Measurements from ENCODE around the gene CENPF. TPM values are rescaled to one million over a fixed set of nuclear protein-coding genes. Genes with fewer than 3 reads are reported as not detected.
"Not testable (repeated sequence)": the region's sequence is repeated elsewhere in the genome, so short reads cannot be mapped to it uniquely, and the experiment has no call there.

Gene CENPF
- total RNA-seq, 1 donor from 2014 or later = 62.1 TPM

GRCh38 chr1:214603819-214604252, 841 bp downstream of the CENPF start:
- Mint-ChIP-seq H3K9me3 (ENCODE audit: low read depth) (no peaks in the 10 kb centered on the region), H3K4me3 (ENCODE audit: low read depth) (peak overlapping the region; percentile 93), H3K36me3 (ENCODE audit: insufficient read depth) (peaks cover 6% of the 10 kb centered on the region), H3K27me3 (peaks cover 2% of the 10 kb centered on the region), H3K27ac (peak overlapping the region; percentile 90), H3K4me1 (ENCODE audit: low read depth) (peaks cover 12% of the 10 kb centered on the region)
- DNase-seq (ENCODE audit: low spot score, unreplicated experiment) = no peak
- TF ChIP-seq CTCF (IDR thresholded peaks at IDR 0.05; ENCODE audit: unreplicated experiment) = no peak

- DNase-seq (ENCODE audit: low spot score, unreplicated experiment) = no peak
- peaks cover 2% of the 10 kb centered on the region for H3K27me3 Mint-ChIP-seq
- H3K36me3 Mint-ChIP-seq (ENCODE audit: insufficient read depth) = peaks cover 11% of the 10 kb centered on the region
- H3K9me3 Mint-ChIP-seq (ENCODE audit: low read depth) = peaks cover 5% of the 10 kb centered on the region
- TF ChIP-seq CTCF (IDR thresholded peaks at IDR 0.05; ENCODE audit: unreplicated experiment) = no peak
- H3K4me1 Mint-ChIP-seq (ENCODE audit: low read depth) = peaks cover 12% of the 10 kb centered on the region
- peak overlapping the region; percentile 93 for H3K4me3 Mint-ChIP-seq (ENCODE audit: low read depth)
- H3K27ac Mint-ChIP-seq = no peak overlapping the region
Measured at GRCh38 chr1:214604523-214604922, 1.5 kb downstream of the CENPF start.

GRCh38 chr1:214605484-214605883, 2.5 kb downstream of the CENPF start:
- H3K9me3 Mint-ChIP-seq (ENCODE audit: low read depth) = peaks cover 11% of the 10 kb centered on the region
- H3K36me3 Mint-ChIP-seq (ENCODE audit: insufficient read depth) = peaks cover 19% of the 10 kb centered on the region
- not testable (repeated sequence) for H3K27ac Mint-ChIP-seq; H3K27me3 Mint-ChIP-seq; DNase-seq (ENCODE audit: low spot score, unreplicated experiment); H3K4me3 Mint-ChIP-seq (ENCODE audit: low read depth)
- H3K4me1 Mint-ChIP-seq (ENCODE audit: low read depth) = peaks cover 12% of the 10 kb centered on the region

DNA sequence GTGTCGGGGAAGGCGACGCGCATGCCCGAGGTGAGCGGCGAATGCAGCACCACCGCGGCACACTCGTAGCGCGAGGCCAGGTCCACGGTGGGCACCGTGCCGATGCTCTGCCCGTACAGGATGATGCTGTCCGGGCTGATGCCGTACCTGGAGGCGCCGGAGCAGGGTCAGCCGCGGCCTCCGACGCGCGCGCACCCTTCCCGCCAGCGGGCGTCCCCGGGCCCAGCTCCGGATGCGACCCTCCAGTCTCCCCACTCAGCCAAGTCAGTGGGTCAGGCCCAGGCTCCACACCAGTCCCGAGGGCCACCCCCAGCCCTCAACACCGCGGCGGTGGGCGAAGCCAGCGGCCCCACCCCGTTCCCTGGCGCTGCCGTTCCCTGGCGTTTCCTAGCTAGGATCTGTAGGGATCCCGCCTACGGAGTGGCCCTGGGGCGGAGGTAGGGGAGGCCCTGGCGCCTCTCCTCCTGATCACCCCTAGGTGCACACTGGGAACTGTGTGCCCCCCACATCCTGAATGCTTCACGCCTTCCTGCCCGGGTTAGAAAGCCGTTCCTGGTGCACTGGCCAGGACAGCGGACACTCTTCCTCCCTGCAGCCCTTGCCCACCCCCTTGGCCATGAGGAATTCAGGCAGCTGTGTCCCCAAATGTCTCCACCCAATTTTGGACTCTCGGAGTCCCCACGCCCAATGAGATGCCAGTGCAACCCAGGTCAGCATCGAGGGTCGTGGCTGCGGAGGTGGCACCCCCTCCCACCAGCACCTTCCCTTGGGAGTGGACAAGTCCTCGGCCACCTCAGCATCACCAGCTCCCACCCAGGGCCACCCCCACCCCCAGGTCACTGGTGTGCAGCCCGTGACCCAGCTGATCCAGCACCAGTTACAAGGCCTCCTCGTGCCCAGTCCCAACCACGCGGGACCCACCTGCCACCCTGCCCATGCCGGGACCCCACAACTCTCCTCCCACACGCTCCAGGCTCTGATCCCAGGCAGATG, 3.2 kb downstream of the CENPF start:
- H3K36me3 Mint-ChIP-seq (ENCODE audit: insufficient read depth) = peaks cover 22% of the 10 kb centered on the region
- DNase-seq (ENCODE audit: low spot score, unreplicated experiment); H3K27ac Mint-ChIP-seq; H3K4me3 Mint-ChIP-seq (ENCODE audit: low read depth); H3K27me3 Mint-ChIP-seq: not testable (repeated sequence)
- H3K9me3 Mint-ChIP-seq (ENCODE audit: low read depth) = peaks cover 14% of the 10 kb centered on the region
- peaks cover 12% of the 10 kb centered on the region for H3K4me1 Mint-ChIP-seq (ENCODE audit: low read depth)

DNA sequence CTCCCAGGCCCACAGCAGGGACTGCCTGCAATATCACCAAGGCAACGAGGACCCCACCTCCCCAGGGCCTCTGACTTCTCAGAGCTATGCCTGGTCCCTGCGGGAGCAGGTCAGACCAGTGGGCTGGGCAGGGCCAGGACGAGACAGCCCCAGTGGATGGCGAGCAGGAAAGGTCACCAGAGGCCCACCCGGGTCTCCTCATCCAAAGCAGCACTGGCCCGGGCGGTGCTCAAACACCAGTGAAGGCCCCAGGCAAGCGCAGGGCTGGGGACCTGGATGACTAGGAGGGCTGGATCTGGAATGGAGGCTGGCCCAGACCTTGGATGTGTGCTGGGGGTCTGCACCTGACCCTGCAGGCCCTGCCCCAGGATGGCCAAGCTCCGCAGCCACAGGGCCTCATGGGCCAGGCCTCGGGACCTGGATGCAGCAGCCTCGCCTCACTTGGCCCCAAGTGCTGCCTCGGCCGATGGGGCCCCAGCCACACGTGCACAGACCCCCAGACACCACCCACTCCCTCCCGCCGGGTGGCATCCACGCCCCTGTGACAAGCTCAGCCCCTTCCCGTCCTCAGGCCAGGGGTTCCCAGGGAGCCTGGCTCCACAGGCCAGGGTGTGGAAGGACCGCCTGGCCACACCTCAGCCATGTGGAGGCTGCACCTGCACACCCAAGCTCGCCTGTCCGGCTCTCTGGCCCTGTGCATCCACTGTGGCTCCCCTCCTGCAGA, 4.7 kb downstream of the CENPF start:
- Mint-ChIP-seq H3K9me3 (ENCODE audit: low read depth) (peaks cover 14% of the 10 kb centered on the region), H3K36me3 (ENCODE audit: insufficient read depth) (peaks cover 24% of the 10 kb centered on the region), H3K4me1 (ENCODE audit: low read depth) (peaks cover 13% of the 10 kb centered on the region)
- H3K27me3 Mint-ChIP-seq; H3K27ac Mint-ChIP-seq; DNase-seq (ENCODE audit: low spot score, unreplicated experiment); H3K4me3 Mint-ChIP-seq (ENCODE audit: low read depth): not testable (repeated sequence)

DNA sequence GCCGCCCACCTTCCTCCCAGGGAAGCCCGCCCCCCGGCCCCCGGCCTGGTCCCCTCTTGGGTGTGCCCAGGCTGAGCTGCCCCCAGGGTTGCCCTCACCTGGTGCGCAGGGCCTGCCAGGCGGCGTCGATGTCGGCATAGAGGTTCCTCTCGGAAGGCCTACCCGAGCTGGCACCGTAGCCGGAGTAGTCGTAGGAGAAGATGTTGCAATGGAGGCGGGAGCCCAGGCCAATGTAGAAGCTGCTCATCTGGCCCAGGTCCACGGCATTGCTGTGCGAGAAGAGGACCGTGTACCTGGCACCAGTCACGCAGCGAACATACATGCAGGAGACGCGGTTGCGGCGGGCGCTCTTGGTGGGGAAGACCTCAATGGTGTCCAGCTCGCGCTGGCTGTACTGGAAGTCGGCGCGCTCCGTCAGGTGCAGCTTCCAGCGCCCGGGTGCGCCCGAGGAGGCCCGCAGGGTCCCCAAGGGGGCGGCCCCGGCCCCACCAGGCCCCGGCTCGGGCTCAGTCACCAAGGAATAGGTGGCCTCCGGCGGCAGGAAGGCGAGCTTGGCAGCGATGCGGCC, 5.3 kb downstream of the CENPF start:
- not testable (repeated sequence) for DNase-seq (ENCODE audit: low spot score, unreplicated experiment); H3K27me3 Mint-ChIP-seq; H3K4me1 Mint-ChIP-seq (ENCODE audit: low read depth); H3K27ac Mint-ChIP-seq; H3K4me3 Mint-ChIP-seq (ENCODE audit: low read depth)
- peaks cover 24% of the 10 kb centered on the region for H3K36me3 Mint-ChIP-seq (ENCODE audit: insufficient read depth)
- peaks cover 14% of the 10 kb centered on the region for H3K9me3 Mint-ChIP-seq (ENCODE audit: low read depth)

GRCh38 chr1:214608817-214609216, 5.8 kb downstream of the CENPF start:
- DNase-seq (ENCODE audit: low spot score, unreplicated experiment); H3K27me3 Mint-ChIP-seq; H3K4me1 Mint-ChIP-seq (ENCODE audit: low read depth); H3K27ac Mint-ChIP-seq; H3K4me3 Mint-ChIP-seq (ENCODE audit: low read depth): not testable (repeated sequence)
- Mint-ChIP-seq H3K36me3 (ENCODE audit: insufficient read depth) (peaks cover 24% of the 10 kb centered on the region), H3K9me3 (ENCODE audit: low read depth) (peaks cover 14% of the 10 kb centered on the region)
